Thoracic aorta (tissue), 2 donors: ENCODE data around the gene MIX23. TPM values are rescaled to one million over a fixed set of nuclear protein-coding genes. Genes with fewer than 3 reads are reported as not detected.
A peak's percentile ranks its signal among the peaks of the same experiment; 100 is the strongest.

Experiments used
- ATAC-seq: fragments of 150-250 bp; one replicate; pipeline ENCODE4 v1.8.0; 2017; ENCODE audit warnings: low read depth; ENCODE audit not compliant: insufficient number of reproducible peaks, low FRiP score
- DNase-seq: peaks from one replicate; pipeline ENCODE4 v3.0.0-alpha.2; 2020; ENCODE audit warnings: low spot score
- H3K27ac ChIP-seq, 2 donors: fragments of 200-600 bp; sonication (generic); 1 replicate in 1 of 2; 2 replicates in 1 of 2; pipeline ENCODE4 v1.5.1; 2016; ENCODE audit warnings: mild to moderate bottlenecking in 2 of 2, moderate library complexity in 2 of 2
- H3K27me3 ChIP-seq: fragments of 200-600 bp; sonication (generic); replicated peaks from 2 replicates; pipeline ENCODE4 v1.6.0; 2016; ENCODE audit warnings: mild to moderate bottlenecking; ENCODE audit not compliant: insufficient read depth
- H3K36me3 ChIP-seq: fragments of 200-600 bp; sonication (generic); one replicate; pipeline ENCODE4 v1.5.1; 2016
- H3K4me1 ChIP-seq, 2 donors: fragments of 200-600 bp; sonication (generic); 1 replicate in 1 of 2; 2 replicates in 1 of 2; pipeline versions ENCODE4 v1.5.1 to v1.6.0; 2016; ENCODE audit warnings: low read depth in 2 of 2, mild to moderate bottlenecking in 1 of 2; ENCODE audit not compliant: control insufficient read depth in 1 of 2
- H3K4me3 ChIP-seq: fragments of 200-600 bp; sonication (generic); 2 replicates; pipeline ENCODE4 v1.5.1; 2016; ENCODE audit warnings: mild to moderate bottlenecking
- H3K9me3 ChIP-seq: fragments of 200-600 bp; sonication (generic); 2 replicates; pipeline ENCODE4 v1.5.1; 2016
- CTCF ChIP-seq: fragments of 200-600 bp; sonication (generic); IDR thresholded peaks from one replicate; pipeline ENCODE4 v1.5.1; 2019; ENCODE audit warnings: antibody characterized with exemption
- total RNA-seq, 2 donors: library from RNA; depleted of rRNA; stranded (reverse); fragments of >200 nt; gene quantifications; one replicate each; pipeline versions ENCODE4 v1.1.0 to v1.2.3, GENCODE V29; 2016

Gene MIX23
- total RNA-seq, 2 donors from 2014 or later = 10.7 to 13.4 TPM

DNA sequence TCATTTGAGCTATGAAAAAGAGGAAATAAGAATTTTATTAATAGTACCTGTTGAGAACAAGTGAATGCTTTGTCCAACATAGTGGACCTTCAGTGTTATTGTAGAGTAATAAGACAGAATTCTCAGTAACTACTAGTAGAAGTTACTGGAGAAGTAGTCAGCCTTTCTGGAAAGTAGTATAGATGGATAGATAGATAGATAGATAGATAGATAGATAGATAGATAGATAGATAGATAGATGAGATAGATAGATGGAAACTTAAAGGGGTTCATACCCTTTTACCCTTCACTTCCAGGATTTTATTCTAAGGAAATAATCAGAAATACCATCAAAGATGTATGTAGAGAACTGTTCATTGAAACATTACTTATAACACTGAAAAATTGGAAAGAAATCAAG lies 6.2 kb upstream of the MIX23 start:
- ATAC-seq (no peak), DNase-seq (no peak)
- Histone ChIP-seq H3K9me3 (no peaks in the 10 kb centered on the region), H3K36me3 (no peaks in the 10 kb centered on the region), H3K4me1 (peaks cover 4 to 19% of the 10 kb centered on the region in 2 donors), H3K4me3 (no peak overlapping the region), H3K27me3 (no peaks in the 10 kb centered on the region), H3K27ac (no peak overlapping the region)
- no peak for TF ChIP-seq CTCF

GRCh38 chr3:122387709-122388108 lies 4.7 kb upstream of the MIX23 start:
- Histone ChIP-seq H3K4me1 (peaks cover 4 to 19% of the 10 kb centered on the region in 2 donors), H3K27me3 (no peaks in the 10 kb centered on the region), H3K36me3 (no peaks in the 10 kb centered on the region), H3K9me3 (no peaks in the 10 kb centered on the region), H3K4me3 (no peak overlapping the region), H3K27ac (no peak overlapping the region)
- TF ChIP-seq CTCF = no peak
- DNase-seq (no peak), ATAC-seq (no peak)

DNA sequence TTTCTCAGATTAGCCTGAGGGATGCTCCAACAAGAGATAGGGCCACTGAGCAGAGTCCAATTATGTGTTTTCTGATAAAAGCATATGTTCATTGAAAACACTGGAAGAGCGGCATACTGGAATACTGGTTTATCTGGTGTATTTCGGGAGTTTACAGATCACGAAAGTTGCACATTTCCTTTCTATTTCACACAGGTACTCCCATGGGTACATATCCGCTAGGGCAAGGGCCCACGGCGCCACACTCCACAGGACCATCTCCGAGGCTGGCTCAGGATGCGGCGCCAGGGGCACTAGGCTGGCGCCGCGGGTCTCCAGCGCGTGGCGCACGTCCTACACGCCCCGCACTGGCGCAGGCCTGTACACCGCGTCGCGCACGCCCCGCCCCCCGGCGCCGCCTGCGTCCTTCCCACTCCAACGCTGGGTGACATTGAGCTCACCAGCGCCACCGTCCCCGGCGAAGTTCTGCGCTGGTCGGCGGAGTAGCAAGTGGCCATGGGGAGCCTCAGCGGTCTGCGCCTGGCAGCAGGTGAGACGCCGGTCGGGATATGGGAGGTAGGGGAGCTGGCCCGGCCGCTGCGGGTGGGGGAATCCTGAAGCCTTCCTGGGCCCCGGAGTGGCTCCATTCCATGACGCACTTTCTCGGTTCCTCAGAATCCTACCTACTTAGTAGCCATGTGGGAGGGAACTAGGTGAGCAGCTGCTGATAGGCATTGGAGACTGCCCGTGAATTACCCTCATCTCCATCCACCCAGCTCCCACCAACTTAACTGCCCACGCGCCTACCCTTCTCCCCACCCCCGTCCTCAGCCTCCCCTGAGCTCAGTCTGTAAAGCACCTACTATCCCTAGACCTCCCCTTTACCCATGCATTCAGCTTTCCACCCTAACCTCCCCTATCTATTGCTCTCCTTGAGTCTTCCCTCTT lies 1.0 kb upstream of the MIX23 start, which contains the start of gene FAM162A:
FAM162A (plus strand) TSS at position 412 of the 927 bp plus-strand sequence; CDS start at position 496, 84 bp downstream.
- Histone ChIP-seq H3K36me3 (no peaks in the 10 kb centered on the region), H3K27ac (peak within 1 kb of the TSS; percentile 70 to 84), H3K27me3 (no peaks in the 10 kb centered on the region), H3K4me3 (peak within 1 kb of the TSS; percentile 81), H3K4me1 (peaks cover 4 to 27% of the 10 kb centered on the region in 2 donors), H3K9me3 (no peaks in the 10 kb centered on the region)
- ATAC-seq (peak; percentile 92), DNase-seq (peak; percentile 70)
- TF ChIP-seq CTCF = peak; percentile 58

GRCh38 chr3:122377975-122378374 lies 5.1 kb downstream of the MIX23 start:
- no peak for TF ChIP-seq CTCF
- Histone ChIP-seq H3K36me3 (no peaks in the 10 kb centered on the region), H3K9me3 (no peaks in the 10 kb centered on the region), H3K27me3 (no peaks in the 10 kb centered on the region), H3K4me3 (no peak overlapping the region), H3K4me1 (peaks cover 0 to 8% of the 10 kb centered on the region in 2 donors), H3K27ac (no peak overlapping the region)
- DNase-seq (no peak), ATAC-seq (no peak)

DNA sequence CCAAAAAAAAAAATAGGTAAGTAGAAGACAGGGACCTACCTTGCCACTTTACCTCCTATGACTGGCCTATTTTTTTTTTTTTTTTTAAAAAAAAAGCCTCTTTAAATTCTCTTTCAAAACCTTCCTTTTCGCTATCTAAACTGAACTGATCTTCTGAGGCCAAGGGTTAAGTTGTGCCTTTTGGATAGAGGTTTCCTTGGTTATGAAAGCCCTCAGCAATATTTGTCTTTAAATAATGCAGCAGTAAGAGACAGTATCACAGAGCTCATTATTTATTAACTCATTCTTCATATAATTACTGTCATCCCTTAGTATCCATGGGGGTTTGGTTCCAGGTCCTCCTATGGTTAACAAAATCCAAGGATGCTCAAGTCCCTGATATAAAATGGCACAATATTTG lies 9.0 kb downstream of the MIX23 start:
- Histone ChIP-seq H3K27ac (no peak overlapping the region), H3K27me3 (no peaks in the 10 kb centered on the region), H3K9me3 (no peaks in the 10 kb centered on the region), H3K4me3 (no peak overlapping the region), H3K4me1 (no peaks in the 10 kb centered on the region), H3K36me3 (peaks cover 5% of the 10 kb centered on the region)
- DNase-seq (no peak), ATAC-seq (no peak)
- no peak for TF ChIP-seq CTCF
